B cell (primary cell): ENCODE data around the gene IGHMBP2. TPM values are rescaled to one million over a fixed set of nuclear protein-coding genes. Genes with fewer than 3 reads are reported as not detected.

Experiments used
- ATAC-seq: fragments of 200-7000 bp; cut with Tn5 transposase; one replicate; pipeline ENCODE4 v1.10.0; 2021; ENCODE audit warnings: low read depth, mild to moderate bottlenecking, moderate number of reproducible peaks, moderate library complexity
- CTCF ChIA-PET: fragments of 350-600 bp; sonication (Branson Sonifier 250); formaldehyde crosslinking; loops from one replicate; lab custom pipeline; 2021; ENCODE audit warnings: antibody characterized with exemption, inconsistent platforms; lab: Charles Lee
- POLR2A ChIA-PET: fragments of 350-600 bp; sonication (Branson Sonifier 250); formaldehyde crosslinking; loops from one replicate; lab custom pipeline; 2021; ENCODE audit warnings: antibody characterized with exemption; lab: Charles Lee
- DNase-seq: peaks from one replicate; pipeline ENCODE4 v3.0.0; 2013
- H2AFZ ChIP-seq: 2 replicates; pipeline ENCODE4 v1.6.1; 2012; ENCODE audit warnings: mild to moderate bottlenecking, low read depth, low read length; ENCODE audit not compliant: insufficient read depth, poor library complexity, severe bottlenecking
- H3K27ac ChIP-seq, 2 donors: 1 replicate in 1 of 2; 2 replicates in 1 of 2; pipeline ENCODE4 v1.5.1; 2012 to 2013; ENCODE audit warnings: low read length in 2 of 2, mild to moderate bottlenecking in 2 of 2, moderate library complexity in 1 of 2
- H3K27me3 ChIP-seq, 4 experiments: fragments of 200-600 bp in 1 of 4; sonication (generic) in 1 of 4; replicated peaks in 1 of 4; 1 replicate in 2 of 4; 2 replicates in 2 of 4; pipeline versions ENCODE4 v1.6.1 to v1.7.0; 2013 to 2016; ENCODE audit warnings: low read length in 3 of 4, mild to moderate bottlenecking in 2 of 4, mixed read lengths in 1 of 4, moderate library complexity in 1 of 4; ENCODE audit not compliant: insufficient read depth in 4 of 4, control insufficient read depth in 3 of 4; ENCODE audit errors: control extremely low read depth in 1 of 4
- H3K36me3 ChIP-seq, 2 experiments: replicated peaks in 1 of 2; 1 replicate in 1 of 2; 2 replicates in 1 of 2; pipeline versions ENCODE4 v1.6.1 to v1.7.1; 2013; ENCODE audit warnings: low read length in 1 of 2; ENCODE audit not compliant: insufficient read depth in 2 of 2, control insufficient read depth in 1 of 2; ENCODE audit errors: control extremely low read depth in 1 of 2, extremely low read depth in 1 of 2
- H3K4me1 ChIP-seq, 2 donors: fragments of 200-600 bp in 1 of 2; sonication (generic) in 1 of 2; 1 replicate in 1 of 2; 2 replicates in 1 of 2; pipeline versions ENCODE4 v1.5.1 to v1.6.1; 2013 to 2017; ENCODE audit warnings: low read length in 2 of 2; ENCODE audit not compliant: control insufficient read depth in 2 of 2, insufficient read depth in 2 of 2
- H3K4me2 ChIP-seq: replicated peaks from 2 replicates; pipeline ENCODE3; 2012; ENCODE audit warnings: mild to moderate bottlenecking, low read depth, low read length; ENCODE audit not compliant: poor library complexity, severe bottlenecking
- H3K4me3 ChIP-seq, 5 experiments: fragments of 200-600 bp in 1 of 5; sonication (generic) in 1 of 5; 1 replicate in 3 of 5; 2 replicates in 2 of 5; pipeline versions ENCODE4 v1.5.1 to v1.7.0; 2011 to 2016; ENCODE audit warnings: low read length in 4 of 5, mild to moderate bottlenecking in 4 of 5, low read depth in 2 of 5, control low read depth in 1 of 5, moderate library complexity in 1 of 5; ENCODE audit not compliant: insufficient read depth in 1 of 5; ENCODE audit errors: control extremely low read depth in 1 of 5, extremely low read depth in 1 of 5
- H3K79me2 ChIP-seq: fragments of 200-600 bp; sonication (generic); one replicate; pipeline ENCODE4 v1.6.0; 2016; ENCODE audit warnings: low read length; ENCODE audit not compliant: control insufficient read depth, insufficient read depth
- H3K9ac ChIP-seq: fragments of 200-600 bp; sonication (generic); 2 replicates; pipeline ENCODE4 v1.6.1; 2017; ENCODE audit warnings: mild to moderate bottlenecking, low read length, moderate library complexity
- H3K9me3 ChIP-seq, 3 donors: one replicate each; pipeline versions ENCODE4 v1.6.1 to v1.7.1; 2013; ENCODE audit warnings: low read length in 2 of 3; ENCODE audit not compliant: control insufficient read depth in 2 of 3, insufficient read depth in 1 of 3; ENCODE audit errors: control extremely low read depth in 1 of 3
- H4K20me1 ChIP-seq: 2 replicates; pipeline ENCODE4 v1.6.0; 2012; ENCODE audit warnings: mild to moderate bottlenecking, low read length; ENCODE audit not compliant: insufficient read depth, control insufficient read depth, poor library complexity, severe bottlenecking
- H3K27ac Mint-ChIP-seq: one replicate; pipeline ENCODE4 v1.8.0; 2021; ENCODE audit warnings: mixed read lengths
- H3K27me3 Mint-ChIP-seq: one replicate; pipeline ENCODE4 v1.8.0; 2021; ENCODE audit warnings: mixed read lengths
- H3K4me1 Mint-ChIP-seq: one replicate; pipeline ENCODE4 v1.8.0; 2021; ENCODE audit warnings: mixed read lengths
- H3K4me3 Mint-ChIP-seq: one replicate; pipeline ENCODE4 v1.8.0; 2021; ENCODE audit warnings: mixed read lengths
- H3K9me3 Mint-ChIP-seq: one replicate; pipeline ENCODE4 v1.8.0; 2022; ENCODE audit warnings: mixed read lengths; ENCODE audit not compliant: insufficient read depth
- CTCF ChIP-seq: fragments of 200-600 bp; IDR thresholded peaks from one replicate; pipeline ENCODE4 v1.8.0; 2022; ENCODE audit warnings: antibody characterized with exemption, mild to moderate bottlenecking
- EZH2 ChIP-seq: IDR thresholded peaks from 2 replicates; pipeline ENCODE4 v1.6.1; 2012; ENCODE audit warnings: borderline replicate concordance, low read depth, mild to moderate bottlenecking, moderate library complexity, low read length; ENCODE audit not compliant: insufficient read depth, poor library complexity, severe bottlenecking
- WGBS: methylation state at CpG from one replicate; pipeline ENCODE4 v1.1.5; 2013; ENCODE audit warnings: missing lambda C conversion rate; ENCODE audit not compliant: insufficient coverage; 5-methylcytosine and 5-hydroxymethylcytosine counted together
- intact Hi-C: fragments of 100-400 bp; cut with micrococcal nuclease; formaldehyde crosslinking; loops from one replicate; pipeline ENCODE4 v1.10.0; 2022
- polyA plus RNA-seq: library from polyadenylated mRNA; depleted of rRNA; stranded (reverse); fragments of >200 nt; gene quantifications from 2 replicates; pipeline ENCODE4 v1.2.3, GENCODE V29; 2012
- total RNA-seq, 2 donors: library from RNA; stranded (reverse); fragments of 120-200 nt in 1 of 2; gene quantifications; 1 replicate in 1 of 2; 2 replicates in 1 of 2; pipeline versions ENCODE4 v1.2.3 to v1.2.4, GENCODE V29; 2013 to 2022

The IGHMBP2 gene
- total and polyA plus RNA-seq, 2 donors (not counting 1 experiment from before 2014, with no cell fraction given): 41.4 to 42.9 TPM

- Histone ChIP-seq H4K20me1 (peaks cover 9% of the 10 kb centered on the region), H3K9ac (peak overlapping the region; percentile 6), H3K4me2 (peak overlapping the region; percentile 81), H3K27ac (no peak overlapping the region), H3K4me3 (no peak overlapping the region), H3K79me2 (peaks cover 63% of the 10 kb centered on the region), H3K36me3 (peaks cover 0 to 16% of the 10 kb centered on the region in 2 experiments), H3K27me3 (no peaks in the 10 kb centered on the region), H2AFZ (no peak overlapping the region), H3K4me1 (peaks cover 14 to 21% of the 10 kb centered on the region in 2 donors), H3K9me3 (no peaks in the 10 kb centered on the region)
- Mint-ChIP-seq H3K9me3 (no peaks in the 10 kb centered on the region), H3K27ac (no peak overlapping the region), H3K4me3 (peak overlapping the region; percentile 97), H3K4me1 (peaks cover 39% of the 10 kb centered on the region), H3K27me3 (no peaks in the 10 kb centered on the region)
- ChIA-PET CTCF (no interaction called here), POLR2A (no interaction called here)
- intact Hi-C loops: loop anchor here (10.0 kb wide), 1 partner anchor 769 kb away; the partner anchor contains the start of gene LTO1
- WGBS: 96% methylated on average over 22 of the region's 23 CpGs
- no peak for TF ChIP-seq EZH2
- no peak for TF ChIP-seq CTCF
- DNase-seq: no peak
- no peak for ATAC-seq
Observed at GRCh38 chr11:68905421-68906360, 2.0 kb downstream of the IGHMBP2 start.

GRCh38 chr11:68908273-68908672 lies 4.6 kb downstream of the IGHMBP2 start:
- no peak overlapping the region for H3K4me3 ChIP-seq
- no peaks in the 10 kb centered on the region for H3K27me3 Mint-ChIP-seq
- H3K4me3 Mint-ChIP-seq: no peak overlapping the region
- intact Hi-C loops: loop anchor here (10.0 kb wide), 1 partner anchor 767 kb away; the partner anchor contains the start of gene LTO1
- H3K27me3 ChIP-seq: no peaks in the 10 kb centered on the region
- POLR2A ChIA-PET: no interaction called here
- H3K36me3 ChIP-seq: peaks cover 2 to 34% of the 10 kb centered on the region in 2 experiments
- H3K9me3 Mint-ChIP-seq: no peaks in the 10 kb centered on the region
- H3K4me1 Mint-ChIP-seq: peaks cover 23% of the 10 kb centered on the region
- peaks cover 46% of the 10 kb centered on the region for H3K79me2 ChIP-seq
- H3K27ac Mint-ChIP-seq: no peak overlapping the region
- no peaks in the 10 kb centered on the region for H4K20me1 ChIP-seq
- CTCF ChIA-PET: no interaction called here
- 75% methylated on average over 1 of the region's 5 CpGs for WGBS
- H3K27ac ChIP-seq: no peak overlapping the region
- no peaks in the 10 kb centered on the region for H3K9me3 ChIP-seq
- DNase-seq (no peak), ATAC-seq (no peak)
- H3K4me2 ChIP-seq: no peak overlapping the region
- H2AFZ ChIP-seq: no peak overlapping the region
- no peak overlapping the region for H3K9ac ChIP-seq
- peaks cover 5 to 13% of the 10 kb centered on the region in 2 donors for H3K4me1 ChIP-seq
- TF ChIP-seq EZH2 (no peak), CTCF (no peak)
